NCI-H2227 (cell line): ENCODE data around the gene KIF6.

Source experiments
- DNase-seq: peaks from one replicate; lab custom pipeline; 2025; ENCODE audit not compliant: unreplicated experiment; lab: John Stamatoyannopoulos, UW

KIF6 gene

DNA sequence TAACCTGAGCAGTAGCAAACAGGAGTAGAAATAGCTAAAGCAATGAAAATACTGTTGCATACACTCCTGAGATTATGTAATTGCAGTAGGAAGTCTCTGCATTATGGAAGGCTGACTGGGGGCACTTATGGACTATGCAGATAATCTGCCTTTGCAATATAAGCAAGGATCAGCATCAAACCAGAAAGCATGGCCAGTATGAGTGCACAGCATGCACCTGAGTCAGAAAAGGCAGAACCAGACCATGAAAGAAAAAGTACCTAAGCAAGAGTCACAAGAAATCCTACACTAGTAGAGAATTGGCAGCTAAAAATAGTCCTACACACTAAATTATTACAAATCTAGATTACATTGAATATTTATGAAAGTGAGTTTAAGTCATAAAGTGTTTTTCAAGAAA, 164.3 kb downstream of the KIF6 start:
- no peak for DNase-seq

- no peak for DNase-seq
Measured at GRCh38 chr6:39558591-39559190, 166.5 kb downstream of the KIF6 start.

DNA sequence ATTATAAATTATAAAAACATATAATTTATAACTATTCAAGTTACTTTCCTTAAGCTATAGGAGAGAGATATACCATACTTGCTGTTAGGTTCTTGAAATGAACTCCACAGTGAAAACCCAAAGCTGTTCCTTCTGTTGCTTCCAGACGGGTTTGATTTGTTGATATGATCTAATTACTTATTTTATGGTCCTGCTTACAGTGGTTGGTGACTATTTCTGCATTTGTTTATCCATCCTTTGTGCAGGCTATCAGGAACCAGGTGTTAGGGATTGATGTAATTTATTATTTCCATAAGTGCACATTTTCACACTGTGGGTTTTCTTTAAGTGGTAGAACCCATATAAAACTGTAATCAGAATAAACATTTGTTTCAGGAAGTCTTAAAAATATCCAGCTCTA, 167.1 kb downstream of the KIF6 start:
- DNase-seq: no peak

DNA sequence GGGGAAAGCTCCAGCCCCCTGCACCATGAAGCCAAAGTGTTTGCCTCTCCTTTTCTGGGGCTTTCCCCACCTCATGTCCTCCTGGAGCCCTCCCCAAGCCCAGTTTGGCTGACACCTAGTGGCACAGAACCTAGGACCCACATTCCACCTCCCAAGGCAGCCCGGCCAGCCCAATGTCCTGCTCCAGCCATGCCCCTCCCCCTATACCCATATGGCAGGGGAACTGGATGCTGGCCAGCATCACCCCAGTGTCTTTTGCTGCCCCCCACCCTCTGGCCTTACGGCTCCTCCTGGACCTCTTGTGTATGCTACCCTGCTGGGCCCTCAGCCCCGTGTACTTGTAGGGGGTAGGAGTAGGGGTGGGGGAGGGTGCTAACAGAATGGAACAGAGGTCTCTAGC, 170.1 kb downstream of the KIF6 start:
- no peak for DNase-seq

DNA sequence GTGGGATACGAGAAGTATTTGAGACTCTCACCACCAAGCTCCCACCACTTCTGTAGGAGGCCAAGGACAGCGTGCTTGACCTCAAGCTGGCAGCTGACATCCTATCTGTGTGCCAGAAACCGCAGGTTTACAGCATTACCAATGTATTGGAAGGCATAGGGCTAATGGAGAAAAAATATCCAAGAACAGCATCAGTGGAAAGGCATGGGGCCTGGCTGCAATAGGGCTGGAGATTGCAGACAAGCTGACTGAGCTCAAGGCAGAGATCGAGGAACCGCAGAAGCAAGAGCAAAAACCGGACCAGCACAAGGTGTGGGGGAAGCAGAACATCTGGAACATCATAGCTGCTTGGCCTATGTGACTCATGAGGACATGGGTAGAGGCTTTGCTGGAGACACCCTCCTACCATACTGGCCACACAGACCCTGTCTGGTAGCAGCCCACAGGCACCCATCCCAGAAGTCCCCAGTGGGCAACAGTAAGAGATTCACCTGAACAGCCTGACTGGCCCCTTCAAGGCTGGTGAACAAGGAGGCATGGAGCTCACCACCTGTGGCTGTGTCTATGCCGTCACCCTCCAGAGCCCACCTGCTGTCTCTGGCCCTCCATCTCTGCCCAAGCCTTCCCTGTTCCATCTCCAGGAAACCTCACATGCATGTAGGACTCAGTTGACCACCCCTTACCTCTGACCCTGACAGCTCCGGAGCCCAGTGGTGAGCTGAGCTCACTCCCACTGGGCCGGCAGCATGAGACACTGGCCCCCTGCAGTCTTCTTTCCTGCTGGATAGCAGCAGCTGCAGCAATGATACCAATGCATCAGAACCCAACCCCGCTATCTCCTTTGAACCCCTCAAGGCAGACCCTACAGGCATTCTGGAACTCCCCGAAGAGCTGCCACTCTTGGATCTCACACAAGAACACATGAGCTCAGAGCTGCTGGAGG, 171.1 kb downstream of the KIF6 start:
- DNase-seq: no peak

- no peak for DNase-seq
Measured at GRCh38 chr6:39553029-39553428, 172.2 kb downstream of the KIF6 start.

GRCh38 chr6:39550191-39550590, 175.0 kb downstream of the KIF6 start:
- no peak for DNase-seq

- DNase-seq: no peak
Measured at GRCh38 chr6:39546731-39547130, 178.5 kb downstream of the KIF6 start.

GRCh38 chr6:39543950-39544349, 181.3 kb downstream of the KIF6 start:
- DNase-seq: no peak

DNA sequence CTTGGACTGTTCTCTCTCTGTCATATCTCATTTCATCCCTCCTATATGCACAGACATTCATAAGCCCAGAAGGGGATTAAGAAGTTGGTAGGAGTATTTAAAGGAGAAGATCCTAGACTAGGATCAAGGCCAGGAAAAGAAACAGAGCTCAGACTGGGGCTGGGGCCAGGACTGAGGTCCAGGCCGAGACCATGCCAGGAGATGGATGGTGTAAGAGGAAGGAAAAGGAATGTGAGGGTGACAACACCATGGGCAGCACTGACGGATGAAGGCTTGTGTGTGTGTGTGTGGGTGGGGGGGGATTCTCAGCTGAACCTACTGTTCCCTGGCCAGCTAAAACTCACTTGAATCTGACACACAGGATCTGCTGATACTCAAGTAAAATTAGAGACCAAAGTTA, 182.1 kb downstream of the KIF6 start:
- DNase-seq: no peak

GRCh38 chr6:39540454-39540853, 184.8 kb downstream of the KIF6 start:
- DNase-seq: no peak

GRCh38 chr6:39530201-39530759, 194.9 kb downstream of the KIF6 start:
- no peak for DNase-seq

DNA sequence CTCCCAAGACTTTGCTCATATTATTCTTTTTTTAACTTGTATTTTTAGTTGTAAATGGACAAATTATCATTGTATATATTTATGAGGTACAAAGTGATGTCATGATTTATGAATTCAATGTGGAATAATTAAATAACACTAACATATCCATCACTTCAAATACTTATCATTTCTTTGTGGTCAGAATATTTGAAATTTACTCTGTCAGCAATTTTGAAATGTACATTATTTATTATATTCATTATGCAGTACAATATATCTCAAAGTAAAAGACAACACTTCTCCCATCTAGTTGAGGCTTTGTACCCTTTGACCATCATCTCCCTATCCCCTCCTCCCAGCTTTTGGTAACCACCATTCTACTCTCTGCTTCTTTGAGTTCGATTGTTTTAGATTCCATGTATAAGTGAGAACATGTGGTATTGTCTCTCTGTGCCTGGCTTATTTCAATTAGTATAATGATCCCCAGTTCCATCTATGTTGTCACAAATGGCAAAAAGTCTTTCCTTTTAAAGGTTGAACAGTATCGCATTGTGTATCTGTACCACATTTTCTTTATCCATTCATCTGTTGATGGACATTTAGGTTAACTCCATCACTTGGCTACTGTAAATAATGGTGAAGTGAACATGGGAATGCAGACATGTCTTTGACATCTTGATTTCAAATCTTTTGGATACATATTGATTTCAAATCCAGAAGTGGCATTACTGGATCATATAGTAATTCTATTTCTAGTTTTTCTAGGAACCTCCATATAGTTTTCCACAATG, 197.2 kb downstream of the KIF6 start:
- DNase-seq: no peak

DNA sequence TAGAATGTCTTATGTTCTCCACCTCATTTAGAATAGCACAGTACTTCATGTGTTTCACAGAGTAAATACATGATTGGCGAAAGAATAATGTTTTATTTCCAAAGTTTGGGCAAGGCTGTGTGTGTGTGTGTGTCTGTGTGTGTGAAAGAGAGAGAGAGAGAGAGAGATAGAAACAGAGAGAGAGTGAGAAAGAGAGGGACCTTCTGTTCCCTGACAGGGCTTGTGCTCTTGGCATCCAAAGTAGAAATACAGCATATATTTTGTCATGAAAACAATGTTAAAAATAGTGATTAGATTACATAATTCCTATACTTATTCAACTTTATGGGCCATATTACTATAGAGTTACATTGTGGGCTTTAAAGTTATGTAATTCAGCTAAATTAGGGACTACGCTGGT, 201.2 kb downstream of the KIF6 start:
- DNase-seq: no peak

GRCh38 chr6:39521958-39522357, 203.2 kb downstream of the KIF6 start:
- no peak for DNase-seq

- DNase-seq: no peak
Measured at GRCh38 chr6:39520916-39521315, 204.3 kb downstream of the KIF6 start.

- DNase-seq: no peak
Measured at GRCh38 chr6:39520411-39520810, 204.8 kb downstream of the KIF6 start.

DNA sequence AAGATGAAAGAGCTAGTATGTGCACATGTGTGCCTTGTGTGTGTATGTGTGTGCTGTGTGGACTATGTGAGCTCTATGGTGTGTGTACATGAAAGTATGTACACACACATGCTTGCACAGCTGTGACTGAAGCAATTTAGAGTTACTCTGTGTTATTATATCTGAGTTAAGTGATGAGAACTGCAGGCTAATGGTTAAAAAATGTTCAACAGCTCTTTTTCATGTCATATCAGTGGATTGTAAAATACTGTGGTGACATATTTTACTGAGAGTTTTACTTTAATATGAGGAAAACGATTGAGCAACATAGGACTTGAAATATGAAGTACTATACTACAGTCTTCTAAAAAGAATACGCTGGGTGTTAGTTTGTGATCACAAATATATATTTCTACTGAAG, 207.0 kb downstream of the KIF6 start:
- no peak for DNase-seq

DNA sequence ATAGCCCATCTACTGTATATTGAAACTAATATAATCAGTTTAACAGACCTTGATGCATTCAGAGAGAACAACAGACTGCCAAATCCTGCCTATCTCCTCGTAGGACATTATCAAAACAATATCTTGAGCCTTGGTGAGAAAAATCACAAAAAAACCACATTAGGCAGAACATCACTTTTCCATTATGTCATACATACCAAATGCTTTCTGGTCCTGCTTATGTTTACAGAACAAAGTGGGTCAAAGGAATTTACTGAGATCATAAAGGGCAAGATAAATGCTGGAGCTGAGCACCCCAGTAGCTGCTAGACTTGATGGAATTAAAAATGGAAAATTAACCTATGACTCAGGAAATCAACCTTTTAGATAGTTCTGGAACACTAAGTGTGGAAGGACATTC, 207.5 kb downstream of the KIF6 start:
- no peak for DNase-seq

DNA sequence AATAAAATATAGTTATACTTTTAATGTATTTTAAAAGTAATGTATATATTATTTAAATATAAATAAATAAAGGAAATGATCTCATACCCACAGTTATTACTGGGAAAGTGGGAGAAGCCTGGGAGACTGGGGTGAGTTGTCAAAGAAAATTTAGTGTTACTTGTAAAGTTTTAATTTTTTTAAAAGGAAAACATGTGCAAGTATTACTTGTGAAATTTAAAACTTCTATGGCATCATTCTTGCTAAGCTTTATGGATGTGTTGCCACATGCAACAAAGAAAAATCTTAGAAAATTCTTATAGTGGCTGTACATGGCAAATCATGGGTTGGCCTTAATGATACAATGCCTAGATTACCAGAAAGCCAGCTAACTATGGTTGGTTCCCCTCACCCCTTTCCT, 208.7 kb downstream of the KIF6 start:
- DNase-seq: no peak

DNA sequence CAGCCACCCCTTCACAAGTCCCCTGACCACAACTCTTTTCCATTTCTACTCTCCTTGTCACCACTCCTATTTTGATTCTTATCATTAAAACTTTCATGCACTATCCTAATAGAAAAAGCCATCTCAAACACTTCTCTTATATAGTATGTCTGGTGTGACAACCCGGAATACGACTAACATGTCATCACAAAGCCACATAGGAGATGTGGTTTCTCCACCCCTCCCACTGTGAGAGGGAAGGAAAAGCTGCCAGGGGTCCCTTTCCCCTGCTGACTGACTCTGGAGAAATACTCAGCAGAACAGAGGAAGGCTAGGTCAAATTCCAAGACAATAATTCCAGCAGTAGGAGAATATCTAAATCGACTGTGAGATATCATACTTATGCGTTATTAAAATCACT, 209.7 kb downstream of the KIF6 start:
- no peak for DNase-seq

GRCh38 chr6:39515006-39515405, 210.2 kb downstream of the KIF6 start:
- no peak for DNase-seq
